Liver (tissue), 9 donors: Measurements from ENCODE around the gene SH3PXD2A. TPM values are rescaled to one million over a fixed set of nuclear protein-coding genes. Genes with fewer than 3 reads are reported as not detected.

Experiments
- DNase-seq: peaks from one replicate; pipeline ENCODE4 v3.0.0-alpha.2; 2017; ENCODE audit warnings: low spot score
- H3K27ac ChIP-seq, 2 donors: one replicate each; pipeline ENCODE4 v1.7.0; 2013; ENCODE audit warnings: inconsistent platforms in 2 of 2, low read length in 2 of 2, control low read depth in 1 of 2, low read depth in 1 of 2, mild to moderate bottlenecking in 1 of 2
- H3K27me3 ChIP-seq, 4 donors: one replicate each; pipeline versions ENCODE4 v1.6.1 to v1.7.0; 2013; ENCODE audit warnings: low read length in 3 of 4, inconsistent platforms in 1 of 4, mild to moderate bottlenecking in 1 of 4, moderate library complexity in 1 of 4; ENCODE audit not compliant: control insufficient read depth in 4 of 4, insufficient read depth in 4 of 4
- H3K36me3 ChIP-seq, 4 donors: one replicate each; pipeline versions ENCODE4 v1.6.1 to v1.7.0; 2013; ENCODE audit warnings: low read length in 3 of 4, mild to moderate bottlenecking in 3 of 4, low read depth in 1 of 4, moderate library complexity in 1 of 4; ENCODE audit not compliant: control insufficient read depth in 4 of 4, insufficient read depth in 3 of 4
- H3K4me1 ChIP-seq, 4 donors: one replicate each; pipeline versions ENCODE4 v1.6.1 to v1.7.0; 2013; ENCODE audit warnings: low read length in 3 of 4, mild to moderate bottlenecking in 3 of 4, moderate library complexity in 1 of 4; ENCODE audit not compliant: control insufficient read depth in 4 of 4, insufficient read depth in 4 of 4
- H3K4me3 ChIP-seq, 3 donors: one replicate each; pipeline versions ENCODE4 v1.6.1 to v1.7.0; 2013; ENCODE audit warnings: low read length in 3 of 3, control low read depth in 1 of 3, low read depth in 1 of 3, mild to moderate bottlenecking in 1 of 3
- H3K9ac ChIP-seq, 2 donors: one replicate each; pipeline ENCODE4 v1.7.0; 2013; ENCODE audit warnings: low read length in 2 of 2, mild to moderate bottlenecking in 2 of 2, moderate library complexity in 2 of 2, control low read depth in 1 of 2, low read depth in 1 of 2
- H3K9me3 ChIP-seq, 4 donors: one replicate each; pipeline versions ENCODE4 v1.6.1 to v1.7.0; 2013; ENCODE audit warnings: low read length in 3 of 4; ENCODE audit not compliant: control insufficient read depth in 4 of 4
- ATF3 ChIP-seq: IDR thresholded peaks from 2 replicates; pipeline ENCODE4 v1.6.1; 2016; ENCODE audit warnings: antibody characterized with exemption
- CTCF ChIP-seq: fragments of 150-350 bp; IDR thresholded peaks from 2 replicates; pipeline ENCODE4 v1.5.1; 2017; ENCODE audit warnings: improper control_type of control experiment, low read depth, low read length; ENCODE audit not compliant: missing input control
- EGR1 ChIP-seq, 2 donors: IDR thresholded peaks; 2 replicates each; pipeline ENCODE4 v1.6.1; 2016 to 2018; ENCODE audit warnings: antibody characterized with exemption in 2 of 2, low read depth in 2 of 2
- FOXA1 ChIP-seq: IDR thresholded peaks from 2 replicates; pipeline ENCODE4 v1.6.1; 2016; ENCODE audit warnings: antibody characterized with exemption
- FOXA2 ChIP-seq: IDR thresholded peaks from 2 replicates; pipeline ENCODE4 v1.6.1; 2016; ENCODE audit warnings: antibody characterized with exemption
- GABPA ChIP-seq, 2 donors: IDR thresholded peaks in 1 of 2; conservative IDR thresholded peaks in 1 of 2; 2 replicates each; pipeline ENCODE4 v1.6.1; 2016; ENCODE audit warnings: antibody characterized with exemption in 2 of 2, mild to moderate bottlenecking in 1 of 2, moderate library complexity in 1 of 2
- HNF4A ChIP-seq, 2 donors: conservative IDR thresholded peaks; 2 replicates each; pipeline ENCODE4 v1.6.1; 2016; ENCODE audit warnings: antibody characterized with exemption in 2 of 2, mild to moderate bottlenecking in 2 of 2
- HNF4G ChIP-seq: IDR thresholded peaks from 2 replicates; pipeline ENCODE4 v1.6.1; 2016; ENCODE audit warnings: antibody characterized with exemption
- JUND ChIP-seq, 2 donors: IDR thresholded peaks; 2 replicates each; pipeline ENCODE4 v1.6.1; 2016; ENCODE audit warnings: antibody characterized with exemption in 2 of 2
- MAX ChIP-seq: IDR thresholded peaks from 2 replicates; pipeline ENCODE4 v1.6.1; 2016; ENCODE audit warnings: antibody characterized with exemption
- NR2F2 ChIP-seq: IDR thresholded peaks from 2 replicates; pipeline ENCODE4 v1.6.1; 2016; ENCODE audit warnings: antibody characterized with exemption
- RAD21 ChIP-seq, 2 donors: IDR thresholded peaks; 2 replicates each; pipeline ENCODE4 v1.6.1; 2016; ENCODE audit warnings: antibody characterized with exemption in 2 of 2, mild to moderate bottlenecking in 2 of 2
- REST ChIP-seq: IDR thresholded peaks from 2 replicates; pipeline ENCODE4 v1.6.1; 2016; ENCODE audit warnings: antibody characterized with exemption, mild to moderate bottlenecking
- RXRA ChIP-seq, 2 donors: IDR thresholded peaks; 2 replicates each; pipeline ENCODE4 v1.6.1; 2017 to 2018; ENCODE audit warnings: antibody characterized with exemption in 2 of 2, mild to moderate bottlenecking in 1 of 2
- SP1 ChIP-seq: IDR thresholded peaks from 2 replicates; pipeline ENCODE4 v1.6.1; 2018; ENCODE audit warnings: antibody characterized with exemption, mild to moderate bottlenecking
- TAF1 ChIP-seq: conservative IDR thresholded peaks from 2 replicates; pipeline ENCODE4 v1.6.1; 2016; ENCODE audit warnings: antibody characterized with exemption, mild to moderate bottlenecking
- YY1 ChIP-seq: IDR thresholded peaks from 2 replicates; pipeline ENCODE4 v1.6.1; 2016; ENCODE audit warnings: antibody characterized with exemption, mild to moderate bottlenecking
- ZBTB33 ChIP-seq: IDR thresholded peaks from 2 replicates; pipeline ENCODE4 v1.6.1; 2016; ENCODE audit warnings: antibody characterized with exemption
- WGBS: extraction: QIAGEN DNeasy Blood & Tissue Kit; methylation state at CpG from one replicate; pipeline ENCODE4 v1.1.7; 2013; 5-methylcytosine and 5-hydroxymethylcytosine counted together
- polyA plus RNA-seq, 2 donors: library from polyadenylated mRNA; stranded (reverse) in 1 of 2; unstranded in 1 of 2; fragments of 200-250 nt in 1 of 2; fragments of >200 nt in 1 of 2; fragmentation: Nextera tagmentation in 1 of 2; extraction: Ambion mirVana in 1 of 2; gene quantifications; one replicate each; pipeline versions ENCODE4 v1.2.1 to v1.2.3, GENCODE V29; 2013 to 2015
- total RNA-seq, 2 donors: library from RNA; depleted of rRNA; stranded (reverse); fragments of >200 nt; gene quantifications; one replicate each; pipeline ENCODE4 v1.2.3, GENCODE V29; 2014
- donor health status: healthy.
- donor health status: healthy.
- donor health status: healthy.
- donor health status: healthy.
- donor health status: healthy.

The SH3PXD2A gene
- total and polyA plus RNA-seq, 4 donors = 0.82 to 5.5 (median 3.9) TPM

GRCh38 chr10:103597003-103597402 is 258.4 kb downstream of the SH3PXD2A start:
- Histone ChIP-seq H3K36me3 (peaks cover 0 to 7% (median 0%) of the 10 kb centered on the region in 4 donors), H3K27ac (no peak overlapping the region), H3K9me3 (no peaks in the 10 kb centered on the region), H3K27me3 (no peaks in the 10 kb centered on the region), H3K4me3 (no peak overlapping the region), H3K4me1 (no peaks in the 10 kb centered on the region), H3K9ac (no peak overlapping the region)
- no peak for TF ChIP-seq MAX
- no peak for TF ChIP-seq JUND (IDR thresholded peaks at IDR 0.05)
- TF ChIP-seq YY1 = no peak
- no peak for TF ChIP-seq RXRA (IDR thresholded peaks at IDR 0.05)
- no peak for TF ChIP-seq TAF1
- no peak for TF ChIP-seq NR2F2
- TF ChIP-seq HNF4A (conservative IDR thresholded peaks at IDR 0.05) = no peak
- no peak for TF ChIP-seq HNF4G
- TF ChIP-seq RAD21 (IDR thresholded peaks at IDR 0.05) = no peak
- no peak for TF ChIP-seq REST
- TF ChIP-seq SP1 = no peak
- no peak for TF ChIP-seq ATF3
- TF ChIP-seq GABPA (IDR thresholded peaks at IDR 0.05 in 1 of 2, conservative IDR thresholded peaks at IDR 0.05 in 1 of 2) = no peak
- no peak for TF ChIP-seq FOXA1
- no peak for TF ChIP-seq CTCF
- TF ChIP-seq EGR1 (IDR thresholded peaks at IDR 0.05; ENCODE audit: low read depth in 2 of 2) = no peak
- no peak for TF ChIP-seq FOXA2
- TF ChIP-seq ZBTB33 = no peak
- no peak for DNase-seq
- 87% methylated on average over 6 of the region's 6 CpGs for WGBS
